Measurements from ENCODE around the gene DDX47. TPM values are rescaled to one million over a fixed set of nuclear protein-coding genes. Genes with fewer than 3 reads are reported as not detected.

The DDX47 gene
- total RNA-seq, 1 donor from 2014 or later, result 48.0 TPM

- H3K27me3 Mint-ChIP-seq (ENCODE audit: unreplicated experiment), result no peaks in the 10 kb centered on the region
- no peak overlapping the region for H3K27ac Mint-ChIP-seq (ENCODE audit: unreplicated experiment)
- H3K4me3 Mint-ChIP-seq (ENCODE audit: unreplicated experiment), result no peak overlapping the region
- no peak for TF ChIP-seq CTCF (IDR thresholded peaks at IDR 0.05)
- DNase-seq (ENCODE audit: extremely low spot score, unreplicated experiment), result no peak
- peaks cover 58% of the 10 kb centered on the region for H3K36me3 Mint-ChIP-seq (ENCODE audit: unreplicated experiment)
- no peaks in the 10 kb centered on the region for H3K9me3 Mint-ChIP-seq (ENCODE audit: unreplicated experiment)
- H3K4me1 Mint-ChIP-seq (ENCODE audit: unreplicated experiment), result peaks cover 25% of the 10 kb centered on the region
These were observed 9.7 kb downstream of the DDX47 start for GRCh38 chr12:12822886-12823285.

- Mint-ChIP-seq H3K4me1 (ENCODE audit: unreplicated experiment) (peaks cover 24% of the 10 kb centered on the region), H3K27me3 (ENCODE audit: unreplicated experiment) (no peaks in the 10 kb centered on the region), H3K27ac (ENCODE audit: unreplicated experiment) (no peak overlapping the region), H3K9me3 (ENCODE audit: unreplicated experiment) (no peaks in the 10 kb centered on the region), H3K36me3 (ENCODE audit: unreplicated experiment) (peaks cover 59% of the 10 kb centered on the region), H3K4me3 (ENCODE audit: unreplicated experiment) (no peak overlapping the region)
- no peak for DNase-seq (ENCODE audit: extremely low spot score, unreplicated experiment)
- TF ChIP-seq CTCF (IDR thresholded peaks at IDR 0.05), result no peak
These were observed 10.2 kb downstream of the DDX47 start for GRCh38 chr12:12823300-12823699.

- H3K4me1 Mint-ChIP-seq (ENCODE audit: unreplicated experiment), result peaks cover 21% of the 10 kb centered on the region
- H3K9me3 Mint-ChIP-seq (ENCODE audit: unreplicated experiment), result no peaks in the 10 kb centered on the region
- TF ChIP-seq CTCF (IDR thresholded peaks at IDR 0.05), result no peak
- no peaks in the 10 kb centered on the region for H3K27me3 Mint-ChIP-seq (ENCODE audit: unreplicated experiment)
- no peak overlapping the region for H3K27ac Mint-ChIP-seq (ENCODE audit: unreplicated experiment)
- DNase-seq (ENCODE audit: extremely low spot score, unreplicated experiment), result no peak
- H3K36me3 Mint-ChIP-seq (ENCODE audit: unreplicated experiment), result peaks cover 63% of the 10 kb centered on the region
- no peak overlapping the region for H3K4me3 Mint-ChIP-seq (ENCODE audit: unreplicated experiment)
These were observed 10.7 kb downstream of the DDX47 start for GRCh38 chr12:12823811-12824210.

- Mint-ChIP-seq H3K27me3 (ENCODE audit: unreplicated experiment) (no peaks in the 10 kb centered on the region), H3K9me3 (ENCODE audit: unreplicated experiment) (no peaks in the 10 kb centered on the region), H3K4me1 (ENCODE audit: unreplicated experiment) (peaks cover 33% of the 10 kb centered on the region), H3K27ac (ENCODE audit: unreplicated experiment) (no peak overlapping the region), H3K4me3 (ENCODE audit: unreplicated experiment) (no peak overlapping the region), H3K36me3 (ENCODE audit: unreplicated experiment) (peaks cover 18% of the 10 kb centered on the region)
- no peak for DNase-seq (ENCODE audit: extremely low spot score, unreplicated experiment)
- TF ChIP-seq CTCF (IDR thresholded peaks at IDR 0.05), result no peak
These were observed 22.4 kb downstream of the DDX47 start for GRCh38 chr12:12835378-12836146.

- Mint-ChIP-seq H3K27me3 (ENCODE audit: unreplicated experiment) (no peaks in the 10 kb centered on the region), H3K27ac (ENCODE audit: unreplicated experiment) (no peak overlapping the region), H3K4me3 (ENCODE audit: unreplicated experiment) (no peak overlapping the region), H3K36me3 (ENCODE audit: unreplicated experiment) (peaks cover 14% of the 10 kb centered on the region), H3K9me3 (ENCODE audit: unreplicated experiment) (no peaks in the 10 kb centered on the region), H3K4me1 (ENCODE audit: unreplicated experiment) (peaks cover 33% of the 10 kb centered on the region)
- TF ChIP-seq CTCF (IDR thresholded peaks at IDR 0.05), result no peak
- no peak for DNase-seq (ENCODE audit: extremely low spot score, unreplicated experiment)
These were observed 23.4 kb downstream of the DDX47 start for GRCh38 chr12:12836571-12836970.

All from osteocyte (in vitro differentiated cells).